ENCODE measurements around the gene RANBP1. TPM values are rescaled to one million over a fixed set of nuclear protein-coding genes. Genes with fewer than 3 reads are reported as not detected.
A peak's percentile ranks its signal among the peaks of the same experiment; 100 is the strongest.

RANBP1 gene
- total RNA-seq, 1 donor from 2014 or later: 79.5 TPM

DNA sequence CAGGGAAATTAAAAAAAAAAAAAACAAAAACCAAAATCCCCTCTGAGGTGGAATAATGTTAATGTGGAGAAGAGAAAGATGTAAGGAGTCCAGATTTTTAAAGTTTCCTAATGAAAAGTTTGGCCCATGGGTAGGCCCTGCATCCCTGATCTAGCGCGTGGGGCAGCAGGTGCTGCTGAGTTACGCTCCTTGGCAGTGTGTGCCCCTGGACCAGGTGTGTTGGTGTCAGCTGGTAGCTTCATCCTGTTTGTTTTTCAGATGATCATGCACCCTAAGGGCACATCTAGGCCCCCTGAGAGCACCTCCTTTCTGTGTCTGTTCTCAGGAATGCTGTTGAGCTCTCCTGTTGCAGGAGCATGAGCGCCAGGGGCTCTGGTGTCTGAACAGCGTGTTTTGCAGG, 29.1 kb upstream of the RANBP1 start:
- no peak overlapping the region for H3K4me3 Mint-ChIP-seq (ENCODE audit: unreplicated experiment)
- peaks cover 44% of the 10 kb centered on the region for H3K36me3 Mint-ChIP-seq (ENCODE audit: low read depth)
- no peaks in the 10 kb centered on the region for H3K9me3 Mint-ChIP-seq (ENCODE audit: low read depth)
- peaks cover 41% of the 10 kb centered on the region for H3K4me1 Mint-ChIP-seq (ENCODE audit: low read depth)
- no peaks in the 10 kb centered on the region for H3K27me3 Mint-ChIP-seq (ENCODE audit: low read depth)
- DNase-seq (ENCODE audit: low spot score): no peak
- TF ChIP-seq, protein P1, sequence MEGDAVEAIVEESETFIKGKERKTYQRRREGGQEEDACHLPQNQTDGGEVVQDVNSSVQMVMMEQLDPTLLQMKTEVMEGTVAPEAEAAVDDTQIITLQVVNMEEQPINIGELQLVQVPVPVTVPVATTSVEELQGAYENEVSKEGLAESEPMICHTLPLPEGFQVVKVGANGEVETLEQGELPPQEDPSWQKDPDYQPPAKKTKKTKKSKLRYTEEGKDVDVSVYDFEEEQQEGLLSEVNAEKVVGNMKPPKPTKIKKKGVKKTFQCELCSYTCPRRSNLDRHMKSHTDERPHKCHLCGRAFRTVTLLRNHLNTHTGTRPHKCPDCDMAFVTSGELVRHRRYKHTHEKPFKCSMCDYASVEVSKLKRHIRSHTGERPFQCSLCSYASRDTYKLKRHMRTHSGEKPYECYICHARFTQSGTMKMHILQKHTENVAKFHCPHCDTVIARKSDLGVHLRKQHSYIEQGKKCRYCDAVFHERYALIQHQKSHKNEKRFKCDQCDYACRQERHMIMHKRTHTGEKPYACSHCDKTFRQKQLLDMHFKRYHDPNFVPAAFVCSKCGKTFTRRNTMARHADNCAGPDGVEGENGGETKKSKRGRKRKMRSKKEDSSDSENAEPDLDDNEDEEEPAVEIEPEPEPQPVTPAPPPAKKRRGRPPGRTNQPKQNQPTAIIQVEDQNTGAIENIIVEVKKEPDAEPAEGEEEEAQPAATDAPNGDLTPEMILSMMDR (IDR thresholded peaks at IDR 0.05): no peak
- no peak overlapping the region for H3K27ac Mint-ChIP-seq (ENCODE audit: unreplicated experiment)

DNA sequence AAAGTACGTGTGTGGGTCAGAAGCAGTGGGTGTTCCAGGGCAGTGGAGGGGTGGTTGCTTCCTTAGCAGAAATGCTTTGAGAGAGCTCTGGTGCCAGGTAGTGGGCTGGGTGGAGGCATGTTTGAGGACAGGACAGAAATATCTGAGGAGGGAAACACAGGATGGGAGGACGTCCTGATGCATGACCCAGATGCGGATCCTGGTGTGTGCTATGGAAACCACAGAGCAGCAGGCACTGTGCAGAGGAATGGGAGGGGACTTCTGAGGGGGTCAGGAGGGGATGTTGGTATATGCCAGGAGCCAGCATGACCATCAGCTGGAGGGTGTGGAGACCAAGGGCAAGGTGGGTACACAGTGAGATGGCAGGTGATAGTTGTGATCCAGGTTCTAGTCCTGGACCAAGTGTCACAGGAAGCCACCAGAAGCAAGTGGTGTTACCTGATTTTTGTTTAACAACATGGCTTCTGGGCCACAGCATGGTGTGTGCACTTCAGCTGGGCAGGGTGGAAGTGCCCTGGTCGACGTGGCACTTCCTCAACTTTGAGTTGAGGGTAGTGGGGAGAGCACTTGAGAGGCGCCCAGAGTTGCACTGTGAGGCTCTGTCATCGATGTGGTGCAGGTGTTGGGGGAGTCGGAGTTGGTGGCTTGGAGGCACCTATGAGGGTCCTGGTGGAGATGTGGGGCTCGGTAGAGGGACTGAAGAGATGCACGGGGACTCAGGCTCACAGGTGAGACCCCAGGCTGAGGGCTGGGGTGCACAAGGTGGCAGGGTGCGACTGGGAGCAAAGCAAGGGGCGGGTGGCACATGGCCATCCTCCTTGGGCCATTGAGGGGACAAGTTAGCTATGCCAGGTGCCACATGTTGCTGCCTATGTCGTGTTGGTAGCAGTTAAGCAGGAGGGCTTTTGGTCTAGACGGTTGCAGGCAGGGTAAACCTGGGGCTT, 28.3 kb upstream of the RANBP1 start:
- peaks cover 50% of the 10 kb centered on the region for H3K36me3 Mint-ChIP-seq (ENCODE audit: low read depth)
- peaks cover 34% of the 10 kb centered on the region for H3K4me1 Mint-ChIP-seq (ENCODE audit: low read depth)
- H3K27me3 Mint-ChIP-seq (ENCODE audit: low read depth): no peaks in the 10 kb centered on the region
- no peak overlapping the region for H3K4me3 Mint-ChIP-seq (ENCODE audit: unreplicated experiment)
- peak overlapping the region; percentile 45 for H3K27ac Mint-ChIP-seq (ENCODE audit: unreplicated experiment)
- no peaks in the 10 kb centered on the region for H3K9me3 Mint-ChIP-seq (ENCODE audit: low read depth)
- TF ChIP-seq, protein P1 (IDR thresholded peaks at IDR 0.05): no peak
- DNase-seq (ENCODE audit: low spot score): no peak

- Mint-ChIP-seq H3K36me3 (ENCODE audit: low read depth) (peaks cover 50% of the 10 kb centered on the region), H3K4me3 (ENCODE audit: unreplicated experiment) (no peak overlapping the region), H3K4me1 (ENCODE audit: low read depth) (peaks cover 28% of the 10 kb centered on the region), H3K9me3 (ENCODE audit: low read depth) (no peaks in the 10 kb centered on the region), H3K27me3 (ENCODE audit: low read depth) (no peaks in the 10 kb centered on the region), H3K27ac (ENCODE audit: unreplicated experiment) (no peak overlapping the region)
- no peak for DNase-seq (ENCODE audit: low spot score)
- TF ChIP-seq, protein P1 (IDR thresholded peaks at IDR 0.05): no peak
These were observed 27.6 kb upstream of the RANBP1 start for GRCh38 chr22:20088263-20088648.

- H3K36me3 Mint-ChIP-seq (ENCODE audit: low read depth): peaks cover 57% of the 10 kb centered on the region
- H3K9me3 Mint-ChIP-seq (ENCODE audit: low read depth): no peaks in the 10 kb centered on the region
- no peaks in the 10 kb centered on the region for H3K27me3 Mint-ChIP-seq (ENCODE audit: low read depth)
- TF ChIP-seq, protein P1 (IDR thresholded peaks at IDR 0.05): no peak
- H3K4me1 Mint-ChIP-seq (ENCODE audit: low read depth): peaks cover 16% of the 10 kb centered on the region
- no peak overlapping the region for H3K27ac Mint-ChIP-seq (ENCODE audit: unreplicated experiment)
- no peak for DNase-seq (ENCODE audit: low spot score)
- H3K4me3 Mint-ChIP-seq (ENCODE audit: unreplicated experiment): no peak overlapping the region
These were observed 26.5 kb upstream of the RANBP1 start for GRCh38 chr22:20089226-20089976.

- H3K36me3 Mint-ChIP-seq (ENCODE audit: low read depth): peaks cover 59% of the 10 kb centered on the region
- H3K4me1 Mint-ChIP-seq (ENCODE audit: low read depth): peaks cover 9% of the 10 kb centered on the region
- peak overlapping the region; percentile 30 for H3K27ac Mint-ChIP-seq (ENCODE audit: unreplicated experiment)
- TF ChIP-seq, protein P1 (IDR thresholded peaks at IDR 0.05): no peak
- H3K9me3 Mint-ChIP-seq (ENCODE audit: low read depth): no peaks in the 10 kb centered on the region
- no peak overlapping the region for H3K4me3 Mint-ChIP-seq (ENCODE audit: unreplicated experiment)
- no peak for DNase-seq (ENCODE audit: low spot score)
- no peaks in the 10 kb centered on the region for H3K27me3 Mint-ChIP-seq (ENCODE audit: low read depth)
These were observed 25.8 kb upstream of the RANBP1 start for GRCh38 chr22:20089977-20090729.
